ENCODE measurements around the gene NRGN. TPM values are rescaled to one million over a fixed set of nuclear protein-coding genes. Genes with fewer than 3 reads are reported as not detected.

Gene NRGN
- total RNA-seq, 1 experiment from 2014 or later: 0.23 TPM

DNA sequence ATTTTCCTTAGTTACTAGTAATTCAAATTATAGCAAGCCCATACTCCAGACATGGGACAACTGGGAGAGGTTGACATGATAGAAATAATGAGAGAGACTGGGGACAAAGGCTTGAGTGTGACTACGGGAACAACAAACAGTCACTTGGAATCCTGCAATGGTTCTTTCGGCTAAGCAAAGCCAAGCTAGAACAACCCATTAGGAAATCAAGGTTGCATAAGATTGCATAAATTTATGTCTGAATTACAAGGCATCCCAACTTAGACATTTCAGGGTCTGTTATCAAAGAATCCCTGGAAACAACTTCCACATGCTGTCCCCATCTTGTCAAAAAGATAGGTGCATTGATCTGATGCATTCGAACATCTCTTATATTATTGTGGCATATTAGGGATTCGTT is 10.2 kb upstream of the NRGN start:
- H3K27me3 ChIP-seq: 0 out of 2 replicates have a peak, but pooled peaks cover 2% of the 10 kb centered on the region
- no peak overlapping the region for H3K4me3 ChIP-seq
- no peaks in the 10 kb centered on the region for H3K9me3 ChIP-seq
- DNase-seq: no peak
- H3K36me3 ChIP-seq: no peaks in the 10 kb centered on the region

- Histone ChIP-seq H3K36me3 (no peaks in the 10 kb centered on the region), H3K27me3 (peaks cover 2% of the 10 kb centered on the region; the same call in 1 of the 2 replicates), H3K9me3 (no peaks in the 10 kb centered on the region), H3K4me3 (no peak overlapping the region)
- DNase-seq: no peak
Observed at GRCh38 chr11:124732230-124732629, 7.5 kb upstream of the NRGN start.

GRCh38 chr11:124736736-124737135 is 3.0 kb upstream of the NRGN start:
- no peaks in the 10 kb centered on the region; the same call in 1 of the 2 replicates for H3K27me3 ChIP-seq
- no peak for DNase-seq
- H3K9me3 ChIP-seq: no peaks in the 10 kb centered on the region
- no peak overlapping the region for H3K4me3 ChIP-seq
- H3K36me3 ChIP-seq: no peaks in the 10 kb centered on the region

- Histone ChIP-seq H3K36me3 (no peaks in the 10 kb centered on the region), H3K27me3 (no peaks in the 10 kb centered on the region; the same call in 1 of the 2 replicates), H3K9me3 (no peaks in the 10 kb centered on the region), H3K4me3 (no peak overlapping the region)
- DNase-seq: no peak
Observed at GRCh38 chr11:124737638-124738305, 2.0 kb upstream of the NRGN start.

DNA sequence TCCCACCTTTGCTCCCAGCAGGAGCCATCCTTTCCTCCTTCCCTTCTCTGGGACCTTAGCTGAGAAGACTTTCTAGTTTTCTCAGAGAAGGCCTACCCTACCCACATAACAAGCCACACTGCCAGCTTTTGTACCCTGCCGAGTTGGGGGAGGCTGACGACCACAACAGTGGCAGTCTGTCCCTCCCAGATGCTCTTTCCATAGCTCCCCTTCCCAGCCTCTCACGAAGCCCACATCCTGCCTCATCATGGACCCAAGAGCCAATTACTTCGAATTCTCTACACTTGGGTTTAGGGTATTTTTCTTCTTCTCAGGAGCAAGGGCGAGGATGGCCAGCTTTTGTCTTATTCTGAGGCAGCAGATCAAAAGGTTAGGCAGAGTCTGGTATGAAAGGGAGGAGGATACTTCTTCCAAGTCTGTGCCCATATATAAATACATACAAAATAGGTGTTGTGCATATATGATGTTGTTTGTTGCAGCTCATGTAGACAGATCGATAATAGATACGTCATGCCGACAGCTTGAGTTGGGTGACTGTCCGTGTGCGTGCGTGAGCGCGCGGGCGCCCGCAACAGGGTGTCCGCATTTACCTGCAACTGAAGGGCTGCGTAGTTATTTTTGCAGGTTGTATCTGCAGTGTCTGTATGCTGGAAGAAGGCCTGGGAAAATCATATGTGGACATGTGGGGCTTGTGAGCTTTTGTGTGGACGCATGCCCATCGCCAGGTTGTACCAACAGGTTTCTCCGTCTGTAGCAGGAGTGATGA is 846 bp upstream of the NRGN start:
- Histone ChIP-seq H3K36me3 (no peaks in the 10 kb centered on the region), H3K27me3 (no peaks in the 10 kb centered on the region; the same call in 1 of the 2 replicates), H3K9me3 (no peaks in the 10 kb centered on the region), H3K4me3 (peak overlapping the region; percentile 58)
- no peak for DNase-seq

DNA sequence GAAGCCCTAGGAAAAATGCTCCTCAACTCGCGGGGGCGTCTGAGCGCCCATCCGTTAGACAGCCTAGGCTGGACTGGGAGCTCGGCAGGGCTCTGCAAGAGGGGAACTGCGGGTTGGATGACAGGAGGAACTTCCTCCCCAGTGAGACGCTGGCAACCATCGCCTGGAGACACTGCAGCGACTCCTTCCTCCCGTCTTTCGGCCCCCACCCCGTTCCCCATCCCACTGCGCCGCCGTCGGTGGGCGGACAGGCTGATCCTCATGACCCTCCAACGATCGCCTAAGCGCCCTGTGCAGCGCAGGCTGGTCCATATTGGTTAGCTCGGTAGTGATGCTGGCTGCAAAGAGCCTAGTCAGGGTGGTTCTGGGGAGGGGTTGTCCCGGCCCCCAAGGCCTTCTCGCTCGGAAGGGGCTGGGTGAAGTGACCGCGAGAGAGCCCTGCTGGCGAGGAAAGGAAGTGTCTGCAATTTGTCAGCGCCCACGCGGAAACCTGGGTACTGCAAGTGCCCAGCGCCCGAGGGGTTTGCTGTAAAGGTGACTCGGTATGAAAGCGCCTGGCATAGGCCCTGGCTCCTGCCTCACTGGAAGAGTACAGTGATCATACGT is 638 bp downstream of the NRGN start:
- H3K36me3 ChIP-seq: no peaks in the 10 kb centered on the region
- no peaks in the 10 kb centered on the region; the same call in 1 of the 2 replicates for H3K27me3 ChIP-seq
- peak; percentile 52 for DNase-seq
- H3K9me3 ChIP-seq: no peaks in the 10 kb centered on the region
- H3K4me3 ChIP-seq: peak overlapping the region; percentile 58

DNA sequence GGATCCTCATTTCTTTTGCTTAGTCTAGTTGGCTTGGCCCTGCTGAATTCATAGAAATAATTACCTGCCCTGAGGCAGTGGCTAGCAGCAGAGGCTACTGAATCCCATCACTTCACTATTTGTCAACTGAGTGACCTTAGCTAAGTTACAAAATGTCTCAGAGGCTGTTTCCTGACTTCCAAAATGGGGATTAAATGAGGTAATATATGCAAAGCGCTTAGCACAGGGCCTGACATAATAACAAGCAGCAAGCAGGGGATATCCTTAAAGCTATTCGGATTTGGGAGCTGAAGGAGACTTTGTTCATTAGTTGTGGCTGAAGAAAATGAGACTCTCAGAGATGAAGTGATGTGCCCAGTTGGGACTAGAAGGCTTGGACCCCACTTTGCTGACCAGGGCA is 2.8 kb downstream of the NRGN start:
- H3K4me3 ChIP-seq: no peak overlapping the region
- no peaks in the 10 kb centered on the region for H3K27me3 ChIP-seq
- no peak for DNase-seq
- H3K36me3 ChIP-seq: no peaks in the 10 kb centered on the region
- H3K9me3 ChIP-seq: no peaks in the 10 kb centered on the region

- DNase-seq: no peak
- Histone ChIP-seq H3K9me3 (no peaks in the 10 kb centered on the region), H3K36me3 (no peaks in the 10 kb centered on the region), H3K4me3 (no peak overlapping the region), H3K27me3 (no peaks in the 10 kb centered on the region)
Observed at GRCh38 chr11:124743050-124743449, 3.3 kb downstream of the NRGN start.

GRCh38 chr11:124745270-124745834 is 5.6 kb downstream of the NRGN start:
- H3K4me3 ChIP-seq: no peak overlapping the region
- no peaks in the 10 kb centered on the region for H3K27me3 ChIP-seq
- DNase-seq: no peak
- H3K9me3 ChIP-seq: no peaks in the 10 kb centered on the region
- H3K36me3 ChIP-seq: no peaks in the 10 kb centered on the region

- no peak for DNase-seq
- no peaks in the 10 kb centered on the region for H3K9me3 ChIP-seq
- H3K36me3 ChIP-seq: no peaks in the 10 kb centered on the region
- H3K27me3 ChIP-seq: no peaks in the 10 kb centered on the region
- no peak overlapping the region for H3K4me3 ChIP-seq
Observed at GRCh38 chr11:124745835-124746620, 6.3 kb downstream of the NRGN start.

DNA sequence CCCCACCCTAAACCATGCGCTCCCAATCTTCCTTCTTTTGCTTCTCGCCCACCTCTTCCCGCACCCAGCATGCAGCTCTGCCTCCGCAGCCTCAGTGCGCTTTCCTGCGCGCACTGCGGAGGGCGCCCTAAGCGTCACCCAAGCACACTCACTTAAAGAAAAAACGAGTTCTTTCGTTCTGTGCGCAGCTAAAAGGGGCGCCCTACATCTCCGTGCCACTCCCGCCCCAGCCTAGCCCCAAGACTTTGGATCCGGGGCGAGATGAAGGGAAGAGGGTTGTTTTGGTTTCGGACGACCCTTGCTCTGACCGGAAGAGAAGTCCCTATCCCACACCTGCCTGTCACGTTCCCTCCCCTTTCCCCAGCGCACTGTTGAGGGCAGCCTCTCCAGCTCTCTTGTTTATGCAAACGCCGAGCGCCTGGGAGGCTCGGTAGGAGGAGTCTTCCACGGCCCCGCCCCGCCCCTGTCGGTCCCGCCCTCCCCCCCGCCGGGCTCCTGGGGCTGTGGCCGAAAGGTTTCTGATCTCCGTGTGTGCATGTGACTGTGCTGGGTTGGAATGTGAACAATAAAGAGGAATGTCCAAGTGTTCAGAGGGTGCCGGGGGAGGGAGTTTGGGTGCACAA is 7.0 kb downstream of the NRGN start:
- H3K36me3 ChIP-seq: no peaks in the 10 kb centered on the region
- DNase-seq: no peak
- H3K9me3 ChIP-seq: no peaks in the 10 kb centered on the region
- H3K27me3 ChIP-seq: no peaks in the 10 kb centered on the region
- H3K4me3 ChIP-seq: no peak overlapping the region

GRCh38 chr11:124747406-124748099 is 7.8 kb downstream of the NRGN start:
- H3K9me3 ChIP-seq: no peaks in the 10 kb centered on the region
- no peak for DNase-seq
- no peaks in the 10 kb centered on the region for H3K36me3 ChIP-seq
- H3K27me3 ChIP-seq: no peaks in the 10 kb centered on the region
- no peak overlapping the region for H3K4me3 ChIP-seq

- no peak overlapping the region for H3K4me3 ChIP-seq
- H3K36me3 ChIP-seq: no peaks in the 10 kb centered on the region
- H3K27me3 ChIP-seq: no peaks in the 10 kb centered on the region
- no peaks in the 10 kb centered on the region for H3K9me3 ChIP-seq
- no peak for DNase-seq
Observed at GRCh38 chr11:124748100-124748418, 8.3 kb downstream of the NRGN start.

GRCh38 chr11:124748481-124749343 is 9.0 kb downstream of the NRGN start:
- Histone ChIP-seq H3K4me3 (no peak overlapping the region), H3K36me3 (no peaks in the 10 kb centered on the region), H3K27me3 (no peaks in the 10 kb centered on the region), H3K9me3 (no peaks in the 10 kb centered on the region)
- no peak for DNase-seq

DNA sequence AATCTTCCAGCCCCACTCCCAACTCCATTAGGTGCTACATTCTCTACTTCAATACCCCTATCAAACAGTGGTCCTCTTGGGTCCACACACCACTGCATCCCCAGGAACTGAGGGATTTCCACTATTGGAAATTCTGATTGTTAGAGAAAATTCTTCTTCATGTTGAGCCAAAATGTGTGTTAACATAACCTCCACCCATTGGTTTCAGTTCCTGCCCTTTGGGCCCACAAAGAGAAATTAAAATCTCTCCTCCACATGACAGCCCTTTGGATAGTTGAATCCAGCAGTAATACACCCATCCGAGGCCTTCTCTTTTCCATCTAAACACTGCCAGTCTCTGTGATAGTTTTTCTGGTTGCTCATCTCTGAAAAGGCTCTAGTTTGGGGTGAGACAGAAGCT is 10.2 kb downstream of the NRGN start:
- Histone ChIP-seq H3K9me3 (no peaks in the 10 kb centered on the region), H3K4me3 (no peak overlapping the region), H3K27me3 (no peaks in the 10 kb centered on the region), H3K36me3 (no peaks in the 10 kb centered on the region)
- DNase-seq: no peak
